Measurements from ENCODE around the gene HSPA5. TPM values are rescaled to one million over a fixed set of nuclear protein-coding genes. Genes with fewer than 3 reads are reported as not detected.

HSPA5 gene
- polyA plus RNA-seq, 2 of the 4 experiments (the other 2 are of a cell fraction): 227 to 557 TPM

DNA sequence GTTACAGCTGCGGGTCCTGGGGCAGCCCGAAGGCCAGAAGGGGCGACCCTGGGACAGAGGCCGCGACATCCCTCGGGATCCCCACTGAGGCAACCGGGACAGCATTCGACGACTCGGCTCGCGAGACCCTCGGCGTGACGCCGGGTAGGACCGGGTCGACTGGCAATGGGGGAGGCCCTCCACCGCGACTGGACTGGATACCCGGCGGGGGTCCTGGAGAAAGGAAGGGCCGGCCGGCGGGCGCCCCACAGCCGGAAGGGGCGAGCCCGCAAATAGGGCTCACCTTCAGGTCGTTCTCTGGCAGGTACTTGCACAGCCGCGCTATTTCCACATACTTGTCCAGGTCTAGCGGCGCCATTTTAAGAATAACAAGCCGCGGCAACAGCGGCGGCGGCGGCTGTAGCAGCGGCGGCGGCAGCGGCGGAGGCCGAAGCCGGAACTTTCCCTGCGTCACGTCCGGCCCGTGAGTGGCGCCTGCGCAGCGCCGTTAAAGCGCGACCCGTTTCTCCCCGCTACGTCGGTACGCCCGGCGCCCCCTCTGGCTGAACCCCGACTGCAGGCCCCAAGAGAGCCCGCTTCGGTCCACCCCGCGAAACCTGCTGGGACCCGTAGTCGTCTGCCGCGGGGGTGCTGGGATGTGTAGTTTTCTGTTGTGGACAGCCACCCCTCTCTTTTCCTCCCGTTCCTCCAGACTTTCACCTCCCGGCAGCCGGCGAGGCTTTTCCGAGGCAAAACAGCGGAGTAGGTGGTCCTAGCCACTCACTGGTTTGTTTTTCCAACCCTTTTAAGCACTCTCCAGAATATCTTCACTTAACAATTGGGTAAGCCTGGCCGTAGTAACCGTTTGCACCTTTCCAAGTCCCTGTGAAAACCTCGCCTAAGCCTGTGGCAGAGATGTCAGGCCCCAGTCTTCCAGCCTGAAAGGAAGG is 51.5 kb downstream of the HSPA5 start, which contains the start of gene PPP6C (continued):
- TF ChIP-seq ZNF302 (CRISPR knock-in tag; IDR thresholded peaks at IDR 0.05): no peak
- no peak for TF ChIP-seq BHLHE40 (IDR thresholded peaks at IDR 0.05; ENCODE audit: low read depth, low read length)
- no peak for TF ChIP-seq HDAC2 (IDR thresholded peaks at IDR 0.05)

DNA sequence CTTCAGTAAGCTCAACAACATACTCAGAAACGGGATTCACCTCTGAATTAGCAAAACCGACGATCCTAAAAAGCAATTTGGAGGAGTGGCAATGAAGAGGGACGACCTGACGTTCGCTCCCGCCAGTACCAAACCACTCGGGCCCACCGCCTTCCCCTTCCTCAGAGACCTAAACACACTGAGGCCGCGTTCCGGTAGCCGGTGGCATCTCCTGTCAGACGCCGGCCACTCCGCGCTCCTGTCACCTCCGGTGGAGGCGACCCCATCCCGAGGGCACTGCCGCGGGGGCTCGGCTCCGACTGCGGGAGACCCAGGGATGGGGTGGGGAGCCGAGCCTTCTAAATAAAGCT is 52.2 kb downstream of the HSPA5 start:
- peak overlapping the region; percentile 88 for H3K27ac ChIP-seq
- H3K4me1 ChIP-seq: peaks cover 20% of the 10 kb centered on the region; the same call in 2 of the 3 replicates
- DNase-seq (ENCODE audit: low read depth in 1 of 2, low spot score in 1 of 2) (no peak), FAIRE-seq (no peak), ATAC-seq (peak; percentile 39 to 42; a peak in 4 of 6 replicates)
- ChIA-PET POLR2A (no interaction called here), CTCF (no interaction called here)
- H3K4me3 ChIP-seq: peak overlapping the region; percentile 75
- 2% methylated on average over 26 of the region's 26 CpGs for WGBS (ENCODE audit: missing lambda C conversion rate)
- H3K4me2 ChIP-seq: peak overlapping the region; percentile 79
- TF ChIP-seq, protein P1, sequence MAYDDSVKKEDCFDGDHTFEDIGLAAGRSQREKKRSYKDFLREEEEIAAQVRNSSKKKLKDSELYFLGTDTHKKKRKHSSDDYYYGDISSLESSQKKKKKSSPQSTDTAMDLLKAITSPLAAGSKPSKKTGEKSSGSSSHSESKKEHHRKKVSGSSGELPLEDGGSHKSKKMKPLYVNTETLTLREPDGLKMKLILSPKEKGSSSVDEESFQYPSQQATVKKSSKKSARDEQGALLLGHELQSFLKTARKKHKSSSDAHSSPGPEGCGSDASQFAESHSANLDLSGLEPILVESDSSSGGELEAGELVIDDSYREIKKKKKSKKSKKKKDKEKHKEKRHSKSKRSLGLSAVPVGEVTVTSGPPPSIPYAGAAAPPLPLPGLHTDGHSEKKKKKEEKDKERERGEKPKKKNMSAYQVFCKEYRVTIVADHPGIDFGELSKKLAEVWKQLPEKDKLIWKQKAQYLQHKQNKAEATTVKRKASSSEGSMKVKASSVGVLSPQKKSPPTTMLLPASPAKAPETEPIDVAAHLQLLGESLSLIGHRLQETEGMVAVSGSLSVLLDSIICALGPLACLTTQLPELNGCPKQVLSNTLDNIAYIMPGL (CRISPR knock-in tag; IDR thresholded peaks at IDR 0.05; ENCODE audit: borderline replicate concordance): no peak
- TF ChIP-seq JUN (IDR thresholded peaks at IDR 0.05) (no peak), MYC (IDR thresholded peaks at IDR 0.05; ENCODE audit: borderline replicate concordance, low read length) (no peak), NR3C1 (IDR thresholded peaks at IDR 0.05) (no peak), RFX5 (IDR thresholded peaks at IDR 0.05) (no peak), MAZ (IDR thresholded peaks at IDR 0.05; ENCODE audit: borderline replicate concordance, low read depth, low read length) (no peak), EP300 (IDR thresholded peaks at IDR 0.05) (no peak), CBX8 (IDR thresholded peaks at IDR 0.05) (no peak), PBX3 (IDR thresholded peaks at IDR 0.05) (no peak), FOSL2 (IDR thresholded peaks at IDR 0.05) (no peak), FOSL2 (CRISPR knock-in tag; IDR thresholded peaks at IDR 0.05) (no peak), EHMT2 (IDR thresholded peaks at IDR 0.05; ENCODE audit: low read depth) (no peak), CEBPB (IDR thresholded peaks at IDR 0.05) (no peak), CHD2 (IDR thresholded peaks at IDR 0.05; ENCODE audit: low read length, partially characterized antibody) (no peak), ZNF302 (CRISPR knock-in tag; IDR thresholded peaks at IDR 0.05) (no peak), RARB (CRISPR knock-in tag; IDR thresholded peaks at IDR 0.05) (no peak)
- TF ChIP-seq, protein P2, sequence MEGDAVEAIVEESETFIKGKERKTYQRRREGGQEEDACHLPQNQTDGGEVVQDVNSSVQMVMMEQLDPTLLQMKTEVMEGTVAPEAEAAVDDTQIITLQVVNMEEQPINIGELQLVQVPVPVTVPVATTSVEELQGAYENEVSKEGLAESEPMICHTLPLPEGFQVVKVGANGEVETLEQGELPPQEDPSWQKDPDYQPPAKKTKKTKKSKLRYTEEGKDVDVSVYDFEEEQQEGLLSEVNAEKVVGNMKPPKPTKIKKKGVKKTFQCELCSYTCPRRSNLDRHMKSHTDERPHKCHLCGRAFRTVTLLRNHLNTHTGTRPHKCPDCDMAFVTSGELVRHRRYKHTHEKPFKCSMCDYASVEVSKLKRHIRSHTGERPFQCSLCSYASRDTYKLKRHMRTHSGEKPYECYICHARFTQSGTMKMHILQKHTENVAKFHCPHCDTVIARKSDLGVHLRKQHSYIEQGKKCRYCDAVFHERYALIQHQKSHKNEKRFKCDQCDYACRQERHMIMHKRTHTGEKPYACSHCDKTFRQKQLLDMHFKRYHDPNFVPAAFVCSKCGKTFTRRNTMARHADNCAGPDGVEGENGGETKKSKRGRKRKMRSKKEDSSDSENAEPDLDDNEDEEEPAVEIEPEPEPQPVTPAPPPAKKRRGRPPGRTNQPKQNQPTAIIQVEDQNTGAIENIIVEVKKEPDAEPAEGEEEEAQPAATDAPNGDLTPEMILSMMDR (IDR thresholded peaks at IDR 0.05): no peak
- no peaks in the 10 kb centered on the region for H3K9me3 ChIP-seq

Small RNA genes within 50 kb of the gene (small RNA-seq; reads per million reads assigned to genes)
- 0 to 0.86 (median 0) reads per million in 6 experiments for gene AL354710.1

Other genes starting within 250 kb of the HSPA5 start
- gene SCAI, start 97.8 kb downstream of the HSPA5 start, polyA plus RNA-seq (2011; rRNA removed): 5.0 and 6.8 TPM in 2 replicates
- 2.1 to 2.3 TPM (median 2.2 TPM) in 3 replicates for gene SCAI, start 97.8 kb downstream of the HSPA5 start, polyA plus RNA-seq (2017; fragmentation: RNase III; extraction: RNeasy Plus Mini Kit Qiagen cat#74134 plus additional on column Dnase treatment)
- gene PPP6C, start 51.5 kb downstream of the HSPA5 start, polyA plus RNA-seq (2011; rRNA removed): 28.9 and 36.2 TPM in 2 replicates
- gene PPP6C, start 51.5 kb downstream of the HSPA5 start, polyA plus RNA-seq (2017; fragmentation: RNase III; extraction: RNeasy Plus Mini Kit Qiagen cat#74134 plus additional on column Dnase treatment): 25.3 to 28.7 TPM (median 27.0 TPM) in 3 replicates
- gene RABEPK, start 40.8 kb downstream of the HSPA5 start, polyA plus RNA-seq (2011; rRNA removed): 50.1 and 53.5 TPM in 2 replicates
- 41.9 to 44.9 TPM (median 43.0 TPM) in 3 replicates for gene RABEPK, start 40.8 kb downstream of the HSPA5 start, polyA plus RNA-seq (2017; fragmentation: RNase III; extraction: RNeasy Plus Mini Kit Qiagen cat#74134 plus additional on column Dnase treatment)
- gene GAPVD1, start 20.5 kb upstream of the HSPA5 start, polyA plus RNA-seq (2011; rRNA removed): 23.0 and 26.1 TPM in 2 replicates
- 15.2 to 18.6 TPM (median 18.2 TPM) in 3 replicates for gene GAPVD1, start 20.5 kb upstream of the HSPA5 start, polyA plus RNA-seq (2017; fragmentation: RNase III; extraction: RNeasy Plus Mini Kit Qiagen cat#74134 plus additional on column Dnase treatment)

Measured in A549 (cell line).